Raji (cell line): ENCODE results near the gene DIAPH3.

ENCODE experiments used
- POLR2A ChIP-seq: IDR thresholded peaks from 2 replicates; pipeline ENCODE4 v1.6.1; 2011; ENCODE audit warnings: low read depth, low read length, control low read depth; ENCODE audit not compliant: insufficient read depth

Gene DIAPH3

GRCh38 chr13:60163478-60164233, at the start of gene DIAPH3:
Gene DIAPH3, minus strand, starts transcription at chr13:60163928. Its CDS starts 162 bp downstream, at chr13:60163766.
- peak; percentile 92 for TF ChIP-seq POLR2A

- no peak for TF ChIP-seq POLR2A
Measured at GRCh38 chr13:60213236-60213744, 49.6 kb upstream of the DIAPH3 start.

- TF ChIP-seq POLR2A, result no peak
Measured at GRCh38 chr13:60211548-60211947, 47.8 kb upstream of the DIAPH3 start.

- TF ChIP-seq POLR2A, result no peak
Measured at GRCh38 chr13:60210510-60211330, 47.0 kb upstream of the DIAPH3 start.

GRCh38 chr13:60201286-60201685, 37.6 kb upstream of the DIAPH3 start:
- TF ChIP-seq POLR2A, result no peak

GRCh38 chr13:60182907-60183306, 19.2 kb upstream of the DIAPH3 start:
- no peak for TF ChIP-seq POLR2A

GRCh38 chr13:60178327-60178726, 14.6 kb upstream of the DIAPH3 start:
- no peak for TF ChIP-seq POLR2A

- TF ChIP-seq POLR2A, result no peak
Measured at GRCh38 chr13:60175571-60175970, 11.8 kb upstream of the DIAPH3 start.

- no peak for TF ChIP-seq POLR2A
Measured at GRCh38 chr13:60174113-60174512, 10.4 kb upstream of the DIAPH3 start.

- no peak for TF ChIP-seq POLR2A
Measured at GRCh38 chr13:60172111-60172510, 8.4 kb upstream of the DIAPH3 start.

GRCh38 chr13:60170414-60170813, 6.7 kb upstream of the DIAPH3 start:
- TF ChIP-seq POLR2A, result no peak

GRCh38 chr13:60169239-60170031, 5.7 kb upstream of the DIAPH3 start:
- no peak for TF ChIP-seq POLR2A

GRCh38 chr13:60167121-60167520, 3.4 kb upstream of the DIAPH3 start:
- TF ChIP-seq POLR2A, result no peak

- no peak for TF ChIP-seq POLR2A
Measured at GRCh38 chr13:60165391-60166099, 1.8 kb upstream of the DIAPH3 start.

GRCh38 chr13:60164234-60164889, 634 bp upstream of the DIAPH3 start:
- no peak for TF ChIP-seq POLR2A

GRCh38 chr13:60162096-60162495, 1.6 kb downstream of the DIAPH3 start:
- TF ChIP-seq POLR2A, result no peak
